Metanephros (tissue), 2 donors: ENCODE measurements around the gene FOXP1. TPM values are rescaled to one million over a fixed set of nuclear protein-coding genes. Genes with fewer than 3 reads are reported as not detected.

Experiments used
- small RNA-seq: library from RNA; depleted of rRNA; stranded (forward); fragments of <200 nt; gene quantifications from one replicate; pipeline ENCODE3, GENCODE V24; 2014; ENCODE audit warnings: low replicate concordance
- total RNA-seq: library from RNA; depleted of rRNA; stranded (reverse); fragments of >200 nt; gene quantifications from one replicate; pipeline ENCODE4 v1.2.3, GENCODE V29; 2014

Gene FOXP1
- 84.0 TPM for total RNA-seq

GRCh38 chr3:71583566-71584393 is at the start of gene FOXP1:
TSS of gene FOXP1 (minus strand) at chr3:71583728. CDS start at chr3:71198381, 385,347 bp downstream.

Small RNA genes within 50 kb of the gene (small RNA-seq; reads per million reads assigned to genes)
- gene MIR1284: not detected

Other genes starting within 250 kb of the FOXP1 start
- gene EIF4E3, start 141.7 kb upstream of the FOXP1 start, total RNA-seq: 7.2 TPM
- 9.0 TPM for gene GPR27, start 170.1 kb upstream of the FOXP1 start, total RNA-seq
- 0.82 TPM for gene PROK2, start 201.4 kb upstream of the FOXP1 start, total RNA-seq